ENCODE results near the gene CBR3. TPM values are rescaled to one million over a fixed set of nuclear protein-coding genes. Genes with fewer than 3 reads are reported as not detected.

CBR3 gene
- total and polyA plus RNA-seq, 2 of the 13 experiments (the other 11 are each of a cell fraction or from before 2014, with no cell fraction given), result not detected

- TF ChIP-seq XRCC5 (optimal IDR thresholded peaks at IDR 0.05; ENCODE audit: low read length) (no peak), MTERF4 (CRISPR knock-in tag; IDR thresholded peaks at IDR 0.05) (no peak), ZFP1 (CRISPR knock-in tag; IDR thresholded peaks at IDR 0.05) (no peak), ZNF839 (CRISPR knock-in tag; IDR thresholded peaks at IDR 0.05; ENCODE audit: borderline replicate concordance) (no peak), ZNF318 (CRISPR knock-in tag; IDR thresholded peaks at IDR 0.05) (0 out of 2 replicates have a peak, but pooled peaks have one; percentile 29), SYNCRIP (IDR thresholded peaks at IDR 0.05; ENCODE audit: insufficient read depth, low read depth, low read length) (no peak), ZNF549 (CRISPR knock-in tag; IDR thresholded peaks at IDR 0.05) (no peak), SP1 (IDR thresholded peaks at IDR 0.05) (no peak), SP1 (CRISPR knock-in tag; IDR thresholded peaks at IDR 0.05) (no peak), JARID2 (CRISPR knock-in tag; IDR thresholded peaks at IDR 0.05; ENCODE audit: insufficient replicate concordance) (no peak), DRAP1 (CRISPR knock-in tag; IDR thresholded peaks at IDR 0.05) (no peak), PBX2 (CRISPR knock-in tag; IDR thresholded peaks at IDR 0.05) (no peak), SRSF1 (optimal IDR thresholded peaks at IDR 0.05; ENCODE audit: low read depth, low read length) (no peak), NFRKB (IDR thresholded peaks at IDR 0.05) (no peak), RBAK (CRISPR knock-in tag; IDR thresholded peaks at IDR 0.05) (no peak), ZNF891 (CRISPR knock-in tag; IDR thresholded peaks at IDR 0.05) (0 out of 2 replicates have a peak, but pooled peaks have one; percentile 47), TBX2 (CRISPR knock-in tag; IDR thresholded peaks at IDR 0.05; ENCODE audit: borderline replicate concordance) (peak; percentile 24; the same call in 1 of the 2 replicates), ZBTB20 (CRISPR knock-in tag; IDR thresholded peaks at IDR 0.05; ENCODE audit: borderline replicate concordance, low read depth) (no peak), ZNF256 (CRISPR knock-in tag; conservative IDR thresholded peaks at IDR 0.05) (no peak), ZFP82 (CRISPR knock-in tag; IDR thresholded peaks at IDR 0.05; ENCODE audit: borderline replicate concordance) (0 out of 2 replicates have a peak, but pooled peaks have one; percentile 2)
These were observed 22.2 kb downstream of the CBR3 start, which contains the start of gene DOP1B (continued) for GRCh38 chr21:36156815-36157670.
